ENCODE measurements around the gene GSX2. TPM values are rescaled to one million over a fixed set of nuclear protein-coding genes. Genes with fewer than 3 reads are reported as not detected.

GSX2 gene
- polyA plus RNA-seq, 1 of the 3 experiments (the other 2 are of a cell fraction), result 0.02 TPM

DNA sequence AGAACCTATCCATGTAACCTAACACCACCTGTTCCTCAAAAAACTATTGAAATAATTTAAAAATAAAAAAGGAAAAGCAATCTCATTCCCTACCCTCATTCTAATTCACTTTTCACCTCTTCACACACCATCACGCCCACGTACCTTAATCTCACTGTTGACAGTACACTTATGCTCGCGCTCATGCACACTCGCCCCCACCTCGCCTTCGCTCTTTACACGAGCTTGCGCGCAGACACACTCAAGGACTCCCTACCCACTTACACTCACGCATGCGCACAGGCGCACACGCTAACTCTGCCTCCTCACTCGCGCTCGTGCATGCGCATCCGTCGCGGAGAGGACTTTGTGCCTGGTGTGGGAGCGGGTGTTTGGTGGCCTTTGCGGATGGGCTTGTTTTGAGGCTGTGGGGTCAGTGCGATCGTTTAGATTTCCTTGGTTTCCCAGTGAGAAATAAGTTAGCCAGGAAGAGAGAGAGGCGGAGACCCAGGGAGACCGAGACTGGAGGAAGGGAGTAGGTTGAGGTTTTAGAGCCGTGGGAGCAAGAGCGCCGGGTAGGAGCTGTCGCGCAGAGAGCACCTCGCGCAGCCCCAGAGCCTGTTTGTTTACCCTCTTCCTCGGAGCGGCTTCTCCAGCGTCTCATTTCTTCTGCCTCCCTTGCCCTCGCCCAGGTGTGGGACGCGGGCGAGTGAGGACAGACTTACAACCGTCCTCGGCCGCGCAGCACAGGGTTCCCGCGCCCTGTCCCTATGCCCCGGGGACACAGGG is 8.1 kb upstream of the GSX2 start:
- Histone ChIP-seq H3K4me1 (ENCODE audit: control insufficient read depth in 1 of 2, insufficient read depth in 2 of 2, low read depth in 1 of 2, low read length in 1 of 2) (peaks cover 0 to 10% of the 10 kb centered on the region in 2 experiments; a peak in 2 of 4 replicates), H3K9me3 (no peaks in the 10 kb centered on the region), H3K4me3 (ENCODE audit: low read depth in 2 of 2, low read length in 1 of 2) (peak overlapping the region; percentile 54 to 71), H4K20me1 (ENCODE audit: insufficient read depth) (no peaks in the 10 kb centered on the region), H3K9me2 (no peaks in the 10 kb centered on the region), H3K9ac (peak overlapping the region; percentile 33; the same call in 1 of the 2 replicates), H3F3A (replicated peaks; ENCODE audit: insufficient read depth) (no peaks in the 10 kb centered on the region), H3K27ac (ENCODE audit: low read depth in 2 of 2, low read length in 1 of 2) (peak overlapping the region in 1 of 2 experiments; percentile 75; a peak in 2 of 4 replicates), H3K4me2 (peak overlapping the region; percentile 86), H2AFZ (ENCODE audit: low read depth) (peak overlapping the region; percentile 93), H3K36me3 (replicated peaks in 1 of 2; ENCODE audit: control insufficient read depth in 1 of 2, insufficient read depth in 2 of 2, low read length in 1 of 2) (no peaks in the 10 kb centered on the region), H3K79me2 (ENCODE audit: insufficient read depth) (no peaks in the 10 kb centered on the region), H3K27me3 (ENCODE audit: insufficient read depth) (peaks cover 9% of the 10 kb centered on the region; the same call in 1 of the 2 replicates)
- ChIA-PET CTCF (no interaction called here), POLR2A (interaction anchor here (0.6 kb wide), 1 partner anchor 9 kb away, joined by 11 read pairs; no protein-coding TSS in a partner anchor)
- peak; percentile 89 for DNase-seq
- 1% methylated on average over 45 of the region's 48 CpGs for WGBS (ENCODE audit: low lambda C conversion rate)
- TF ChIP-seq ELF1 (IDR thresholded peaks at IDR 0.05) (no peak), SMC3 (IDR thresholded peaks at IDR 0.05; ENCODE audit: low read depth, low read length) (no peak), NFIC (IDR thresholded peaks at IDR 0.05; ENCODE audit: borderline replicate concordance) (no peak), MXI1 (IDR thresholded peaks at IDR 0.05; ENCODE audit: low read depth, low read length) (peak; percentile 69), SIN3A (IDR thresholded peaks at IDR 0.05; ENCODE audit: borderline replicate concordance, low read depth, low read length) (no peak), RCOR1 (IDR thresholded peaks at IDR 0.05; ENCODE audit: low read length) (0 out of 2 replicates have a peak, but pooled peaks have one; percentile 19), RXRA (IDR thresholded peaks at IDR 0.05; ENCODE audit: borderline replicate concordance, low read depth) (no peak), RFX5 (IDR thresholded peaks at IDR 0.05; ENCODE audit: low read length) (no peak), GABPA (IDR thresholded peaks at IDR 0.05; ENCODE audit: low read depth) (no peak), TAF1 (IDR thresholded peaks at IDR 0.05; ENCODE audit: borderline replicate concordance, low read depth, low read length) (no peak), EP300 (IDR thresholded peaks at IDR 0.05; ENCODE audit: borderline replicate concordance in 1 of 2, low read depth in 1 of 2, low read length in 1 of 2) (no peak), TCF12 (IDR thresholded peaks at IDR 0.05) (no peak), RAD21 (IDR thresholded peaks at IDR 0.05; ENCODE audit: low read length) (no peak), NRF1 (IDR thresholded peaks at IDR 0.05; ENCODE audit: low read depth, low read length) (peak; percentile 98), MEF2A (IDR thresholded peaks at IDR 0.05; ENCODE audit: borderline replicate concordance, low read depth) (no peak), POLR2AphosphoS5 (IDR thresholded peaks at IDR 0.05; ENCODE audit: low read depth, low read length) (peak; percentile 80; the same call in 1 of the 2 replicates), GATA2 (CRISPR knock-in tag; IDR thresholded peaks at IDR 0.05) (no peak), TEAD4 (IDR thresholded peaks at IDR 0.05; ENCODE audit: borderline replicate concordance, insufficient read depth) (no peak), FOSL2 (IDR thresholded peaks at IDR 0.05; ENCODE audit: borderline replicate concordance, low read depth) (no peak), EZH2phosphoT487 (IDR thresholded peaks at IDR 0.05; ENCODE audit: borderline replicate concordance, low read depth) (no peak), CHD2 (IDR thresholded peaks at IDR 0.05; ENCODE audit: low read length, partially characterized antibody) (no peak), FOXM1 (IDR thresholded peaks at IDR 0.05; ENCODE audit: low read depth) (no peak), FOXJ3 (CRISPR knock-in tag; IDR thresholded peaks at IDR 0.05) (no peak), JUND (IDR thresholded peaks at IDR 0.05) (no peak)
- TF ChIP-seq, protein P1, sequence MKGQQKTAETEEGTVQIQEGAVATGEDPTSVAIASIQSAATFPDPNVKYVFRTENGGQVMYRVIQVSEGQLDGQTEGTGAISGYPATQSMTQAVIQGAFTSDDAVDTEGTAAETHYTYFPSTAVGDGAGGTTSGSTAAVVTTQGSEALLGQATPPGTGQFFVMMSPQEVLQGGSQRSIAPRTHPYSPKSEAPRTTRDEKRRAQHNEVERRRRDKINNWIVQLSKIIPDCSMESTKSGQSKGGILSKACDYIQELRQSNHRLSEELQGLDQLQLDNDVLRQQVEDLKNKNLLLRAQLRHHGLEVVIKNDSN (IDR thresholded peaks at IDR 0.05; ENCODE audit: borderline replicate concordance, low read depth), result no peak
- TF ChIP-seq, protein P2, sequence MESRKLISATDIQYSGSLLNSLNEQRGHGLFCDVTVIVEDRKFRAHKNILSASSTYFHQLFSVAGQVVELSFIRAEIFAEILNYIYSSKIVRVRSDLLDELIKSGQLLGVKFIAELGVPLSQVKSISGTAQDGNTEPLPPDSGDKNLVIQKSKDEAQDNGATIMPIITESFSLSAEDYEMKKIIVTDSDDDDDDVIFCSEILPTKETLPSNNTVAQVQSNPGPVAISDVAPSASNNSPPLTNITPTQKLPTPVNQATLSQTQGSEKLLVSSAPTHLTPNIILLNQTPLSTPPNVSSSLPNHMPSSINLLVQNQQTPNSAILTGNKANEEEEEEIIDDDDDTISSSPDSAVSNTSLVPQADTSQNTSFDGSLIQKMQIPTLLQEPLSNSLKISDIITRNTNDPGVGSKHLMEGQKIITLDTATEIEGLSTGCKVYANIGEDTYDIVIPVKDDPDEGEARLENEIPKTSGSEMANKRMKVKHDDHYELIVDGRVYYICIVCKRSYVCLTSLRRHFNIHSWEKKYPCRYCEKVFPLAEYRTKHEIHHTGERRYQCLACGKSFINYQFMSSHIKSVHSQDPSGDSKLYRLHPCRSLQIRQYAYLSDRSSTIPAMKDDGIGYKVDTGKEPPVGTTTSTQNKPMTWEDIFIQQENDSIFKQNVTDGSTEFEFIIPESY (IDR thresholded peaks at IDR 0.05; ENCODE audit: borderline replicate concordance, low read depth), result no peak
- TF ChIP-seq, protein P3, sequence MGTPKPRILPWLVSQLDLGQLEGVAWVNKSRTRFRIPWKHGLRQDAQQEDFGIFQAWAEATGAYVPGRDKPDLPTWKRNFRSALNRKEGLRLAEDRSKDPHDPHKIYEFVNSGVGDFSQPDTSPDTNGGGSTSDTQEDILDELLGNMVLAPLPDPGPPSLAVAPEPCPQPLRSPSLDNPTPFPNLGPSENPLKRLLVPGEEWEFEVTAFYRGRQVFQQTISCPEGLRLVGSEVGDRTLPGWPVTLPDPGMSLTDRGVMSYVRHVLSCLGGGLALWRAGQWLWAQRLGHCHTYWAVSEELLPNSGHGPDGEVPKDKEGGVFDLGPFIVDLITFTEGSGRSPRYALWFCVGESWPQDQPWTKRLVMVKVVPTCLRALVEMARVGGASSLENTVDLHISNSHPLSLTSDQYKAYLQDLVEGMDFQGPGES (IDR thresholded peaks at IDR 0.05; ENCODE audit: low read depth, low read length), result no peak
- TF ChIP-seq, protein P4, sequence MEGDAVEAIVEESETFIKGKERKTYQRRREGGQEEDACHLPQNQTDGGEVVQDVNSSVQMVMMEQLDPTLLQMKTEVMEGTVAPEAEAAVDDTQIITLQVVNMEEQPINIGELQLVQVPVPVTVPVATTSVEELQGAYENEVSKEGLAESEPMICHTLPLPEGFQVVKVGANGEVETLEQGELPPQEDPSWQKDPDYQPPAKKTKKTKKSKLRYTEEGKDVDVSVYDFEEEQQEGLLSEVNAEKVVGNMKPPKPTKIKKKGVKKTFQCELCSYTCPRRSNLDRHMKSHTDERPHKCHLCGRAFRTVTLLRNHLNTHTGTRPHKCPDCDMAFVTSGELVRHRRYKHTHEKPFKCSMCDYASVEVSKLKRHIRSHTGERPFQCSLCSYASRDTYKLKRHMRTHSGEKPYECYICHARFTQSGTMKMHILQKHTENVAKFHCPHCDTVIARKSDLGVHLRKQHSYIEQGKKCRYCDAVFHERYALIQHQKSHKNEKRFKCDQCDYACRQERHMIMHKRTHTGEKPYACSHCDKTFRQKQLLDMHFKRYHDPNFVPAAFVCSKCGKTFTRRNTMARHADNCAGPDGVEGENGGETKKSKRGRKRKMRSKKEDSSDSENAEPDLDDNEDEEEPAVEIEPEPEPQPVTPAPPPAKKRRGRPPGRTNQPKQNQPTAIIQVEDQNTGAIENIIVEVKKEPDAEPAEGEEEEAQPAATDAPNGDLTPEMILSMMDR (IDR thresholded peaks at IDR 0.05), result no peak
